Nephron (organoid): ENCODE results near the gene ZNF135.

Experiments
- H3K27ac Mint-ChIP-seq, 3 experiments: 2 replicates each; pipeline ENCODE4 v1.8.0; 2020; ENCODE audit warnings: mixed read lengths in 3 of 3, mild to moderate bottlenecking in 2 of 3, moderate library complexity in 1 of 3
- H3K27me3 Mint-ChIP-seq: 2 replicates; pipeline ENCODE4 v1.8.0; 2021; ENCODE audit warnings: low read depth, mild to moderate bottlenecking, moderate library complexity, mixed read lengths
- H3K36me3 Mint-ChIP-seq: 2 replicates; pipeline ENCODE4 v1.8.0; 2020; ENCODE audit warnings: low read depth, mixed read lengths
- H3K4me1 Mint-ChIP-seq: 2 replicates; pipeline ENCODE4 v1.8.0; 2020; ENCODE audit warnings: mixed read lengths
- H3K4me3 Mint-ChIP-seq, 3 experiments: 2 replicates each; pipeline ENCODE4 v1.8.0; 2020; ENCODE audit warnings: mild to moderate bottlenecking in 3 of 3, mixed read lengths in 3 of 3, moderate library complexity in 2 of 3
- H3K9me3 Mint-ChIP-seq: 2 replicates; pipeline ENCODE4 v1.8.0; 2020; ENCODE audit warnings: mixed read lengths
- CTCF ChIP-seq, 3 experiments: fragments of 200-600 bp; sonication (generic); IDR thresholded peaks; one replicate each; pipeline ENCODE4 v1.5.0; 2021; ENCODE audit warnings: antibody characterized with exemption in 3 of 3; ENCODE audit not compliant: unreplicated experiment in 3 of 3

The ZNF135 gene

GRCh38 chr19:58035863-58036262 lies 23.2 kb upstream of the ZNF135 start:
- H3K27ac Mint-ChIP-seq: no peak overlapping the region
- H3K9me3 Mint-ChIP-seq: peaks cover 32% of the 10 kb centered on the region
- peak overlapping the region; percentile 47 to 80 (median 76) for H3K4me3 Mint-ChIP-seq
- peaks cover 5% of the 10 kb centered on the region for H3K27me3 Mint-ChIP-seq
- peaks cover 16% of the 10 kb centered on the region for H3K36me3 Mint-ChIP-seq
- H3K4me1 Mint-ChIP-seq: no peaks in the 10 kb centered on the region
- no peak for TF ChIP-seq CTCF (IDR thresholded peaks at IDR 0.05; ENCODE audit: unreplicated experiment in 3 of 3)

GRCh38 chr19:58037927-58038687 lies 21.0 kb upstream of the ZNF135 start:
- TF ChIP-seq CTCF (IDR thresholded peaks at IDR 0.05; ENCODE audit: unreplicated experiment in 3 of 3): no peak
- no peak overlapping the region for H3K27ac Mint-ChIP-seq
- H3K4me1 Mint-ChIP-seq: no peaks in the 10 kb centered on the region
- H3K36me3 Mint-ChIP-seq: peaks cover 20% of the 10 kb centered on the region
- peaks cover 5% of the 10 kb centered on the region for H3K27me3 Mint-ChIP-seq
- H3K9me3 Mint-ChIP-seq: peaks cover 37% of the 10 kb centered on the region
- peak overlapping the region in 1 of 3 experiments; percentile 56 for H3K4me3 Mint-ChIP-seq

- H3K9me3 Mint-ChIP-seq: peaks cover 42% of the 10 kb centered on the region
- H3K4me1 Mint-ChIP-seq: no peaks in the 10 kb centered on the region
- peaks cover 5% of the 10 kb centered on the region for H3K27me3 Mint-ChIP-seq
- H3K27ac Mint-ChIP-seq: no peak overlapping the region
- H3K36me3 Mint-ChIP-seq: peaks cover 20% of the 10 kb centered on the region
- TF ChIP-seq CTCF (IDR thresholded peaks at IDR 0.05; ENCODE audit: unreplicated experiment in 3 of 3): no peak
- no peak overlapping the region for H3K4me3 Mint-ChIP-seq
Observed at GRCh38 chr19:58038688-58039204, 20.3 kb upstream of the ZNF135 start.

GRCh38 chr19:58040751-58041525 lies 18.1 kb upstream of the ZNF135 start:
- TF ChIP-seq CTCF (IDR thresholded peaks at IDR 0.05; ENCODE audit: unreplicated experiment in 3 of 3): no peak
- peaks cover 40% of the 10 kb centered on the region for H3K9me3 Mint-ChIP-seq
- no peak overlapping the region for H3K4me3 Mint-ChIP-seq
- no peak overlapping the region for H3K27ac Mint-ChIP-seq
- peaks cover 10% of the 10 kb centered on the region for H3K36me3 Mint-ChIP-seq
- H3K4me1 Mint-ChIP-seq: no peaks in the 10 kb centered on the region
- no peaks in the 10 kb centered on the region for H3K27me3 Mint-ChIP-seq

- Mint-ChIP-seq H3K27me3 (no peaks in the 10 kb centered on the region), H3K9me3 (peaks cover 43% of the 10 kb centered on the region), H3K36me3 (peaks cover 8% of the 10 kb centered on the region), H3K4me3 (no peak overlapping the region), H3K4me1 (no peaks in the 10 kb centered on the region), H3K27ac (no peak overlapping the region)
- TF ChIP-seq CTCF (IDR thresholded peaks at IDR 0.05; ENCODE audit: unreplicated experiment in 3 of 3): no peak
Observed at GRCh38 chr19:58042495-58043340, 16.4 kb upstream of the ZNF135 start.
